ENCODE results near the gene NSG1.

Gene NSG1

GRCh38 chr4:4396628-4397440 is 9.9 kb downstream of the NSG1 start:
- no peak for DNase-seq

DNA sequence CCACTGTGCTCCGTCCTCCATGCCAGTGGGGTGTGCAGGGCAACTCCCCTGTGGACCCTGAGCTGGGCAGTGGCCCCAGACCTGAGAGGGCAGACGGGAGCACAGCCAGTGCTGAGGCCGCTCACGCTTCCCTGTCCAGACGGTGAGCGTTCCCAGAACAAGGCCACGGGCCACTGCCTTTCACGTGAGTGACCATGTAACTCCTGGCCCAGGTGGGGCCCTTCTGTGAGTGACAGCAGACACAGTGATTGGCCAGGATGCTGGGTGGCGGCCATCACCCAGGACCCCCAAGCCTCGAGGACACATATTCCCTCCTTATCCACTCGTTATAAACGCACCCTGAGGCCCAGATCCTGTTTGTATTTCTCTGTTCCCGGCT is 10.5 kb downstream of the NSG1 start:
- no peak for DNase-seq

DNA sequence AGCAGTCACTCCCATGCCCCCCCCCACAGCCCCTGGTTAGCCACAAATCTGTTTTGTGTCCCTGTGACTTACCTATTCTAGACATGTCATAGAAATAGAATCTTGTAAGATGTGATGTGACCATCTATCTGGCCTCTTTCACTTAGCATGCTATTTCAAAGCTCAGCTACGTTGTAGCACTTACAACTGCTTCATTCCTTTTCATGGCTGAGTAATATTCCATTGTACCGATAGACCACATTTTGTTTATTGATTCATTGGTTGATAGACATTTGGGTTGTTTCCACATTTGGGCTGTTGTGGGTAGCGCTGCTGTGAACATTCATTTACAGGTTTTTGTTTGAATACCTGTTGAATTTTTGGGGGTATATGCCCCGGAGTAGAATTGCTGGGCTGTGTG is 11.5 kb downstream of the NSG1 start:
- DNase-seq, result no peak

GRCh38 chr4:4401036-4401435 is 14.1 kb downstream of the NSG1 start:
- DNase-seq, result no peak

DNA sequence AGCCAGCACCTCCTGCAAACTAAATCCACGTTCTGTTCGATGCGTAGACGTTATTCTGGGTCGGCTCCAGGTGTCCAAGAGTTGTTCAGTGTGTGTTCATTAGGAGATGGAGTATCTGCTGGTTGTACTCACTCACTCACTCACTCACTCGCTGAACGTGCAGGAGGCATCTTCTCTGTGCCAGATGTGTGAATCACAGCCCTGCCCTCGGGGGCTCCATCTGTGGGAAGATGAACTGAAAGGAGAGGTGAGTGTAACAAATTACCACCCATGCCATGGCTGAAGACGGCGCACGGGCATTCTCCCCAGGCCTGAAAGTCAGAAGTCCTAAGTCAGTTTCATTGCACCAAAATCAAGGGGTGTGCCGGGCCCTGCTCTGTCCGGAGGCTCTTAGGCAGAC is 16.1 kb downstream of the NSG1 start:
- no peak for DNase-seq

DNA sequence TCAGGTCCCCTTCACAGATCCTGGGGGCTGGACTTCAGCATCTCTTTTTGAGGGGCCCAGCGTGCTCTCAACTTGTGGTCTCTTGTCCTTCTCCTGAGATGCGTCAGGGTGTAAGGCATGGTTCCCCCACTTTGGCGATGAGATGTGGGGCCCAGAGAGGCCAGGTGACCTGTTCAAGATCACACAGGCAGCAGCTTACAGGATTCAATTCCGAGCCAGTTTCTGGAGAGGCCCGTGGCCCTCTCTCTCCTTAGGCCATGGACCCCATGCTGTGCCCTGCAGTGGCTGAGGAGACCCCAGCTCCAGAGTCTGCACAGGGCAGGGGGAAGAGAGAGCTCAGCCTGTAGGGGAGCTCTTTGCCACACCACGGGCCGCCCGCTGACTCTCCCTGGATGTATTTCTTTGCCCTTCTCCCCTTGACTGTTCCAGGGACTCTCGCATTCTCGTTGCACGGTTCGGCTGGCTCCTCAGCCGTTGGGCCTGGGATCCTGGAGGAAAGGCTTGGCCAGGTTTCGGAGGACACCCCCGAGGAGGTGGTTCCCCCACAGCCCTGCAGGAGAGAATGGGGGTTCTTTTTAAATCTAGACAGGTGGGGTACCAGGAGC is 18.6 kb downstream of the NSG1 start:
- no peak for DNase-seq

DNA sequence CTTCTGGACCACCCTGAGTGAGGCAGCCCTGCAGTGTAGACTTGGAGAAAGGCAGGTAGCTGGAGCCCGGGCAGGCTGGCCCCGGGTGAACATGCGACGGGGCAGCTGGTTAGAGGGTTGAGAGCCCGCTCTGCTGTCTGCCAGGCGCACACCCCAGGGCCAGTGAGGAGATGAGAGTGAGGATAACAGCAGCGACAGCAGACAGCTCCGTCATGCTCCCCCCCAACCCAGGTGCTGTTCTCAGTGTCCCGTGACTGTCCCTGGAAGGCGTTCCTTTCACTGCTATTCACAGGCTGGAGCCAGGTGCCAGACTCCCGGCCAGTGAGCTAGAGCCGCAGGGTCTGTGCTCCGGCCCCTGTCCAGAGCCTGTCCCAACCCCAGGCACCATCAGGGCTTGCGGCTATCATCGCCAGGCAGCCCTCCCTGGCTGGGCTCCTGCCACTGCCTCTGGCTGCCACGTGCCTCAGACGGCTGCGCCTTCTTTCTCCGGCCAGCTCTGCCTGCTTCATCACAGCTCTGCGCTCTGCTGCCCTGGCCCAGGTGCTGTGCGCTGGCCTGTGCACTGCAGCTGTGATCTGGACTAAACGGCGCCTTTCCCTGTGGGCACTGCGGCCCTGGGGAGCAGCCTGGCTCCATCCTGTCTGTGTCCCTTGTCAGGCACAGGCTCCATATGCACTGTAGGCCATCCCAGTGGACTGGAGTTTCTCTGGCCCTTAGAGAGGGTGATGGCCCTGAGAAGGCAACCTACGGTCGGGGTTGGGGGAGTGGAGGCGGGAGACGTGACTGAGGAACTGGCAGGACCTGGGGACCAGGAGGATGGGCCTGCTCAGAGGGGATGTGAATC is 19.8 kb downstream of the NSG1 start:
- no peak for DNase-seq

GRCh38 chr4:4407299-4408131 is 20.6 kb downstream of the NSG1 start:
- no peak for DNase-seq

DNA sequence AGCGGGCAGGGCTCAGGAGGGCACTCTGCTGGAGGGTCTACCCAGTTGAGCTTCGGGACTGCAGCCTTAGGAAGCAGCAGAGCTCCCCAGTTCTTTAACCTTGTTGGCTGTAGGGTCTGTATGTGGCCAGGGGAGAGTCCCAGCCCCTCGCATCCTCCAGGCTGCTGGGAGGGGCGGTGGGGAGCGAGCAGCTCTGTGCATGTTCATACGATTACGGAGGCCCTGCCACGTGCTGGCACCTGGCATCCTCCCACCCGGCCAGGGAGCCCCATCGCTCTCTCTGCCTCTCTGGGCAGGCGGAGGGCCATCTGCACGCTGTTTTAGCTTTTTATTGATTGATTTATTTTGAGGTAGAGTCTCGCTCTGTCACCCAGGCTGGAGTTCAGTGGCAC is 21.2 kb downstream of the NSG1 start:
- DNase-seq, result no peak

DNA sequence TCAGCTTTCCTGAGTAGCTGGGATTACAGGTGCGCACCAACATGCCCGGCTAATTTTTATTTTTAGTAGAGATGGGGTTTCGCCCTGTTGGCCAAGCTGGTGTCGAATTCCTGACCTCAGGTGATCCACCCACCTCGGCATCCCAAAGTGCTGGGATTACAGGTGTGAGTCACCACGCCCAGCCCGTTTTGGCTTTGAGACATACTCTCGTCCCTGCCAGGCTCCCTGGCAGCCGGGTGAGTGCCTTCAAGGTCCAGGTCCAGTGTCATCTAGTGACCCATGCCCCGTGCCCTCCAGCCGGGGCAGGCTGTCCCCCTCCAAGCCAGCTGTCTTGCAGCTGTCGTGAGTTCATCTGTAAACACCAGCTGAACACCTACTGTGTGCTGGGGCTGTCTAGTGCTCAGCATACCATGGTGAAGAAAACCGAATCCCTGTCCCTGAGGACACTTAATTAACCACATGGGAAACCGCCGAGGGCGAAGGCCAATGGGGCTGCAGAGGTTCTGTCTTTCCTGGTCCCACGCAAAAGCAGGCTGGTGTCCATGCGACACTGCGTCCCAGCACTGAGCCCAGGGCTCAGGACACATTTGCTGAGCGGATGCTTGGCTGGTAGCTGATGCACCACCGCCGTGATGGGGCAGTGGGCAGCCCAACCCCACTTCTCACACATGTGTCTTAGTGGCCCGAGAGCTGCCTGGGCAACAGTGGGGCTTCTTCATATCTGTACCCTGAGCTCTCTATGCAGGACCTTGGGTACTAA is 21.9 kb downstream of the NSG1 start:
- no peak for DNase-seq

- DNase-seq, result no peak
These were observed 22.7 kb downstream of the NSG1 start for GRCh38 chr4:4409416-4410115.

GRCh38 chr4:4410271-4410670 is 23.4 kb downstream of the NSG1 start:
- no peak for DNase-seq

- no peak for DNase-seq
These were observed 25.0 kb downstream of the NSG1 start for GRCh38 chr4:4411906-4412305.

DNA sequence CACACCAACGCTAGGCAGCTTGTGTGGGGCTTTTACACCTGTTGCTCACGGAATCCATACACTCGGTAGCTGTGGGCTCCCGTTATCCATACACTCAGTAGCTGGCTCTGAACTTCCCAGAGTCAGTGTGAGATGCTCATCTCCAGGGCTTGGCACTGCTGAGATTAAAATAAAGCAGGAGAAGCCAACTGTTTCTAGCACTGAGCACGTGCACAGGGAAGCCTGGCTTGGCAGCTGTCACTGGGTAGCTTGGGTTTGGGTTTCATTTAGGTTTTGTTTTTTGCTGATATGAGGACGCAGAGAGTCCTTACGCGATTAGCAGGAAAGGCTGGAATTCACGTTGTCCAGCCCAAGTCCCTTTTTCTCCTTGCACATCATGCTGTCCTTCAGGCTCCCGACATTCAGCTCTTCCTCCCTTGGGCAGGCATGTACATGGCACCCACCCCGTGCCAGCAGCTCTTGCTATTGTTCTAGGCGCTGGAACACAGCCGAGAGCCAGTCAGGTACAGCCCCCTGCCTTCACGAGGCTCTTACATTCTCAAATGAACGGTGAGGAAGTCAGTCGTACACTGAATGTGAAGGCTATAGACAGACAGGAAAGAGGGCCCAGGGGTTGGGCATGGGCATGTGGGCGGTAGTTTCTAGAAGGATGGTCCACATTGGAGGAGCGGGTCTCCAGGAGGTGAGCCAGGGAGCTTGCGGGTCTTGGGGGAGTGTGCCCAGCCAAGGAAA is 25.9 kb downstream of the NSG1 start:
- no peak for DNase-seq

DNA sequence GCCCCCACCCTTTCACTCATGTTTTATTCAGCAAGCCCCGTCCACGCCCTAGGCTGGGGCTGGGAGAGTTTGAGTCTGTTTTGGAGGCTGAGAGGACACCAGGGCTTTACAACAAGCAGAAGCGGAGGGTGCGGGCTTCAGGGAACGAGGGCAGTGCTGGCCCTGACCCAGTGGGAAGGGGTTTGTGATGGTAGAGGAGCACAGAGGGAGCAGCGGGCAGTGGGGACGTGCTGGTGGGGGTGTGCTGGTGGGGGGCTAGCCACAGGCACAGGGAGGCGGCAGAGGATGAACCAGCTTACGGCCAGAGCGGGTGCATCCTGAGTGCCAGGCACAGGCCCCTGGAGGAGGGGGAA is 26.4 kb downstream of the NSG1 start:
- no peak for DNase-seq

GRCh38 chr4:4413806-4414205 is 26.9 kb downstream of the NSG1 start:
- DNase-seq, result no peak

DNA sequence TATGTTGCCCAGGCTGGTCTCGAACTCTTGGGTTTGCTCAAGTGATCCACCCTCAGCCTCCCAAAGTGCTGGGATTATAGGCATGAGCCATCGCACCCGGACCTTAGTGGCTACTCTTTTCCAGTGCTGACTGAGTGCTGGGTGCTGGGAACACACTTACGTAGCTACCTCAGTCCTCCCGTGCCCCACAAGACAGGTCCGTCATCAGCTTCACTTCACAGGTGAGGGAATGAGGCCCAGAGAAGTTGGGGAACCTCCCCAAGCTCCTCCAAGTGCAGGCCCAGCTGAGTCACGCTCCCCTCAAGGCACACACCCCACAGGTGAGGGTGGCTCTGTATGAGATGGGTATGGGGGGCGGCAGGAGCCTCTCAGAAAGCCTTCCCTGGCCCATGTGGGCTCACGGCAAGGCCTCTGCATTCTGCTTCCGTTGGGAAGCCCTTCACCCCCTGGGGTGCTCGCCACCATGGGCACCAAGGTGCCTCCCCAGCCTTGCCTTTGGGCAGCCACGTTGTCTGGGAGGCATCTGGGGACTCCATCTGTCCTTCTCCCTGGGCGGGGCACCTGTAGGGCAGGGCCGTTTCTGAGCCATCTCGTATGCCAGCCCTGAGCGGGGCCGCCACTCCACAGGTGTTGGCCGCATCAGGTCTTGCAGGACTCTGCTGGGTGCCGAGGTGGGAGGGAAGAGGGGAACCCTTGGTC is 28.4 kb downstream of the NSG1 start:
- DNase-seq, result no peak

DNA sequence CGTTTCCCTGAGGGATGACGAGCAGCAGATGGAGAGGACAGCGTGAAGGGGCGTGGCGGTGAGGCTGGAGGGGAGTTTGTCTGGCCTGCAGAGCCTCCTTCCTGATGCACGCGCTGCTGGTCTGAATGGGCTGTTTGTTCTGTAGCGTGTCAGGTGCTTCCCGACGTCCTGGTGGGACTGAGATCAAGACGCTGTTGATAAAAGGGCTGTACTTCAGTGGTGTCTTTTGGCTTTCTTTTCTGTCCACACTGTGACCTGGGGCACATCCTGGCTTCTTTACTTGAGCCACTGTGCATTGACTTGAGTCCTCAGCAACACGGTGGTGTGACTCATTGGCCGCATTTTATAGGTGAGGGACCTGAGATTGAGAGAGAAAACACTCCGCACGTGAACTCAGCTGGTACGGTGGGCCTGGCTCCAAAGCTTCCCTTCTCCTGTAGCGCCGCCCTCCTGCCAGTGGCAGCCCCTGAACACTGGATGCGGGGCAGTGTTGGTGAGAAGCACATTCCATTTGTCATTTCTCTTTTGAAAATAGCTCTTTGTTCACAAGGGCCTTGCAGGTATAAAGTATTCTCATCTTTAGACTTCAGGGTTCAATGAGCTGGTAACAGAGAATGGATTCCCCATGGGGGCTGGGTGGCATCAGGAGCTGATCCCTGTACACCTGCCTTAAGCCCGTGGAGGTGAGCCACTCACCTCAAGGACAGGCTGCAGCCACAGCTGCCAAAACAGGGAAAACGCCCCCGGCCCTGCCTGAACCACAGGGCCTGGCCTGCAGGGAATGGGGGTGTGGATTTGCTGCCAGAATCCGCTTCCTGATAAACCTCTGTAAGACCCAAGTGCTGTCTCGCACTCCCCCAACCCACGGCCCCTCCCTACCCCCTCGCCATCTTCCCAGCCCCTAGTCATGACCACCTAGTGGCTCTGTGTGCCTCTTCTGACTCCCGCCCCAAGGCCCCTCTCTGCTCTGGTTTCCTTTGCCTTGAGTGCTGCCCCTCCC is 29.2 kb downstream of the NSG1 start:
- DNase-seq, result no peak

GRCh38 chr4:4416981-4417380 is 30.1 kb downstream of the NSG1 start:
- DNase-seq, result no peak

All from NCI-H2081 treated with DMSO at 0.1 percent for 48 hours (cell line).